Mucosa of descending colon (tissue), 3 donors: Measurements from ENCODE around the gene SNAPC2. TPM values are rescaled to one million over a fixed set of nuclear protein-coding genes. Genes with fewer than 3 reads are reported as not detected.

Source experiments
- ATAC-seq: fragments of 200-7000 bp; cut with Tn5 transposase; one replicate; pipeline ENCODE4 v1.9.1; 2020; ENCODE audit warnings: mild to moderate bottlenecking, moderate library complexity
- DNase-seq, 3 donors: peaks; one replicate each; pipeline ENCODE4 v3.0.0-alpha.2; 2020
- H3K36me3 ChIP-seq: fragments of 200-600 bp; one replicate; pipeline ENCODE4 v1.8.0; 2021; ENCODE audit warnings: low read depth, mild to moderate bottlenecking
- H3K4me1 ChIP-seq: fragments of 200-600 bp; one replicate; pipeline ENCODE4 v1.8.0; 2021; ENCODE audit warnings: low read depth, mild to moderate bottlenecking
- H3K4me3 ChIP-seq: fragments of 200-600 bp; one replicate; pipeline ENCODE4 v1.8.0; 2021; ENCODE audit warnings: mild to moderate bottlenecking
- H3K9me3 ChIP-seq: fragments of 200-600 bp; one replicate; pipeline ENCODE4 v1.8.0; 2021; ENCODE audit warnings: mild to moderate bottlenecking
- CTCF ChIP-seq: fragments of 200-600 bp; IDR thresholded peaks from one replicate; pipeline ENCODE4 v1.8.0; 2022; ENCODE audit warnings: antibody characterized with exemption, mild to moderate bottlenecking
- intact Hi-C, 2 donors: fragments of 100-400 bp; cut with DNase I in 1 of 2; cut with micrococcal nuclease in 1 of 2; formaldehyde crosslinking; loops; one replicate each; pipeline versions ENCODE4 v1.11.0 to v1.11.1; 2022; cut with DNase I, micrococcal nuclease
- total RNA-seq, 3 donors: library from RNA; stranded (reverse); fragmentation: NEBNext Ultra II Directional in 2 of 3; extraction: Animal tissue kit (Norgen Biotek cat#: 25700) in 2 of 3; gene quantifications; one replicate each; pipeline versions ENCODE4 v1.2.1 to v1.2.4, GENCODE V29; 2021 to 2023
- donor health status: DM: no; HTN: no; CAD: no; lungs with moderate emphysema.
- donor health status: DM: no; HTN: no; CAD: no.
- donor health status: DM: no; HTN: yes; CAD: no.

The SNAPC2 gene
- total RNA-seq, 3 donors from 2014 or later = 10.7 to 22.1 (median 14.7) TPM

GRCh38 chr19:7873304-7874075 lies 46.6 kb upstream of the SNAPC2 start:
- Histone ChIP-seq H3K9me3 (no peaks in the 10 kb centered on the region), H3K4me3 (no peak overlapping the region), H3K4me1 (peaks cover 29% of the 10 kb centered on the region), H3K36me3 (no peaks in the 10 kb centered on the region)
- DNase-seq (no peak), ATAC-seq (no peak)
- intact Hi-C loops = no loop called here
- no peak for TF ChIP-seq CTCF

GRCh38 chr19:7874076-7874896 lies 45.9 kb upstream of the SNAPC2 start, which contains the start of gene PRR36:
TSS of gene PRR36 (minus strand) at chr19:7874390. CDS start at chr19:7873689, 701 bp downstream.
- no peak for TF ChIP-seq CTCF
- Histone ChIP-seq H3K4me1 (peaks cover 23% of the 10 kb centered on the region), H3K4me3 (no peak within 1 kb of the TSS), H3K9me3 (no peaks in the 10 kb centered on the region), H3K36me3 (no peaks in the 10 kb centered on the region)
- ATAC-seq (no peak), DNase-seq (no peak)
- intact Hi-C loops = no loop called here

GRCh38 chr19:7874897-7875273 lies 45.3 kb upstream of the SNAPC2 start:
- ATAC-seq (no peak), DNase-seq (no peak)
- no peak overlapping the region for H3K4me3 ChIP-seq
- no peaks in the 10 kb centered on the region for H3K36me3 ChIP-seq
- no peaks in the 10 kb centered on the region for H3K9me3 ChIP-seq
- H3K4me1 ChIP-seq = peaks cover 22% of the 10 kb centered on the region
- TF ChIP-seq CTCF = no peak
- intact Hi-C loops = no loop called here

- ATAC-seq (no peak), DNase-seq (no peak)
- peaks cover 10% of the 10 kb centered on the region for H3K4me1 ChIP-seq
- H3K36me3 ChIP-seq = no peaks in the 10 kb centered on the region
- intact Hi-C loops = no loop called here
- no peak for TF ChIP-seq CTCF
- no peaks in the 10 kb centered on the region for H3K9me3 ChIP-seq
- no peak overlapping the region for H3K4me3 ChIP-seq
Measured at GRCh38 chr19:7877249-7877836, 42.8 kb upstream of the SNAPC2 start.

GRCh38 chr19:7879111-7879807 lies 40.9 kb upstream of the SNAPC2 start:
- ATAC-seq (no peak), DNase-seq (no peak)
- intact Hi-C loops = no loop called here

More at GRCh38 chr19:7879111-7879807, 40.9 kb upstream of the SNAPC2 start:
- no peaks in the 10 kb centered on the region for H3K36me3 ChIP-seq
- no peak overlapping the region for H3K4me3 ChIP-seq
- H3K9me3 ChIP-seq = no peaks in the 10 kb centered on the region
- peaks cover 6% of the 10 kb centered on the region for H3K4me1 ChIP-seq
- TF ChIP-seq CTCF = no peak
